Measurements from ENCODE around the gene ADAMTS7.
"Not testable (repeated sequence)": the region's sequence is repeated elsewhere in the genome, so short reads cannot be mapped to it uniquely, and the experiment has no call there.

Gene ADAMTS7

GRCh38 chr15:78828920-78829319 is 17.7 kb upstream of the ADAMTS7 start:
- no peak for DNase-seq (ENCODE audit: low read depth)

DNA sequence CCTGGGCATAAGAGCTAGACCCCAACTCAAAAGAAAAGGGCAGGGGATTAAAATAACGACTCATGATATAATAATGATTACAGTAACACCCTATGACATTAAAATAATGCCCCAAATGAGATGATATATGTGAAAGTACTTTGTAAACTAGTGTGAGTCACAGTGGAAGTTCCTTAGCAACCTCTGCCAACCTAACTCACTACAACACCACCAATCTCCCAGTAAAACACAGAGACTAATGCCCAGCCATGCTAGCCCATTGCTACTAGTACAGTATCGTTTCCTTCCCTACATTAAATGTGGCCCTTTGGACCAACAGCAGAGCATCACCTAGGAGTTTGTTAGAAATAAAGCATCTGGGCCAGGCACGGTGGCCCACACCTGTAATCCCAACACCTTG is 11.2 kb upstream of the ADAMTS7 start:
- no peak for DNase-seq (ENCODE audit: low read depth)

- no peak for DNase-seq (ENCODE audit: low read depth)
Measured at GRCh38 chr15:78811825-78812183, 540 bp upstream of the ADAMTS7 start.

- no peak for DNase-seq (ENCODE audit: low read depth)
Measured at GRCh38 chr15:78810362-78811123, 721 bp downstream of the ADAMTS7 start.

DNA sequence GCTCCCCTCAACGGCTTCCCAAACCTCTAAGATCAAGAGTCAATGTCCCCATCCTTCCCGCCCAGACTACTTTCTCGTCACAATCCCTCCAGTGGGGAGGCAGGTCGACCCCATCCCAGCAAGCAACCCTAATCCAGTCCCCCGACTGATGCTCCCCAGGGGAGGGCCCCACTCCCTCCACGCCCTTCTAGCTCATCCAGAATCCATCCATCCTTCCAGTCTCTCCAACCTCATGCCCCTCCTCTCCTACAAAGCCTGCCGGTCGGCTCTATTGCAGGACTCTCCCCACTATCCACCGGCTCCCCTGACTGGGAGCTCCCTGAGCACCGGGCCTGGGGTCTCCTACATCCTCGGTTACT is 1.3 kb downstream of the ADAMTS7 start:
- DNase-seq (ENCODE audit: low read depth) = no peak

DNA sequence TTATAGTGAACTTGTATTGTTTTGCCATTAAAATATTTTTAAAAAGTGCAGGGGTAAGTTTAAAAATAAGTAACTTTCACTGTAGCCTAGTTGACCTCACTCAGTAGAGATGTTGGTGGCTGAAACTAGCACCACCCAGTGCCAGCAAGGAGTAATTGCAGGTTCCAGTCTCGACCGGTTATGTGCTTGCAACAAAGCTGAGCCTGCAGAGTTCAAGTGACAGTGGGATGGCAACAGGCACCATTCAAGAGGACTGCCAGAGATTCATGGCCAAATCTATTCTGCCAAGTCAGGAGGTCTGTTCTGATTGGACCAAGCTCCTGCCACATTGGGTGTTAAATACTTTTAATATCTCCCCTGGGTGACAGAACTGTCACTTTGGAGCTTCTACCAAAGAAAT is 2.7 kb downstream of the ADAMTS7 start:
- no peak for DNase-seq (ENCODE audit: low read depth)

- no peak for DNase-seq (ENCODE audit: low read depth)
Measured at GRCh38 chr15:78807359-78807758, 3.9 kb downstream of the ADAMTS7 start.

DNA sequence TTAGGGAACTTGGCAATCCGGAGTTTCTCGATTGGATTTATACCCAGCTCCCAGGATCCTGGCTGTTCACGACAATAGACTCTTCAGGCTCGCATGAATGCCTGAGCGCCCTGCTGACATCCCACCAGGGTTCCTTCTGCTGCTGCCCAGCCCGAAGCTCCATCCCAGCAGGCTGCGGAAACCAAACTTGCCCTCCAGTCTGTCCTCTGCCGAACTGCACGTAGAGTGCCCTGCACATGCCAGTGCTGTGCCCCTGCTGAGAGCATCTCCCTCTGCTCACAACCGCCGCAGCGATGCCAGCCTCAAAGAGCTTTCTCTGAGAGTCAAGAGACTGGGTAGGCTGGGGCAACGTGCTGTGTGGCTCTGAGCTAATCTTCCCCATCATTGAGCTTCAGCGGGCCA is 6.9 kb downstream of the ADAMTS7 start:
- DNase-seq (ENCODE audit: low read depth) = no peak

- DNase-seq (ENCODE audit: low read depth) = no peak
Measured at GRCh38 chr15:78800806-78801205, 10.5 kb downstream of the ADAMTS7 start.

GRCh38 chr15:78800189-78800588 is 11.1 kb downstream of the ADAMTS7 start:
- no peak for DNase-seq (ENCODE audit: low read depth)

GRCh38 chr15:78799102-78799501 is 12.2 kb downstream of the ADAMTS7 start:
- DNase-seq (ENCODE audit: low read depth) = not testable (repeated sequence)

DNA sequence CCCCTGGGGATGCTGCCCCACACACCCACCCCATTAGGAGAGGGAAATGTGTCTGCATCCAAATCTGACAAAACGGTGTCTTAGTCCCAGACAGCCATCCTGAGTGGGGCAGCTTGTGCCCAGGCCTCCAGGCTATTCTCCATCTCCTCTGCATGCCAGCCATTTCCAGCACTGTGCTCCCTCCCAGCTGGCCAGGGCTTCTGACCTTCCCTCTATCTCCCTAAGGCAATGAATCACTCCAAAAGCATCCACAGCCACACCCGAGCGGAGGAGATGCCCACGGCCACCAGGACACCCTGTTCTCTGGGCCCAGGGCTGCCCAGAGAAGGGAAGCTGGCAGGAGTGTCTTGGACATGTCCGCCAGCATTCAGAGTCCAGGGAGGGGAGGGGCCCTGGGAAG is 12.9 kb downstream of the ADAMTS7 start:
- DNase-seq (ENCODE audit: low read depth) = not testable (repeated sequence)

DNA sequence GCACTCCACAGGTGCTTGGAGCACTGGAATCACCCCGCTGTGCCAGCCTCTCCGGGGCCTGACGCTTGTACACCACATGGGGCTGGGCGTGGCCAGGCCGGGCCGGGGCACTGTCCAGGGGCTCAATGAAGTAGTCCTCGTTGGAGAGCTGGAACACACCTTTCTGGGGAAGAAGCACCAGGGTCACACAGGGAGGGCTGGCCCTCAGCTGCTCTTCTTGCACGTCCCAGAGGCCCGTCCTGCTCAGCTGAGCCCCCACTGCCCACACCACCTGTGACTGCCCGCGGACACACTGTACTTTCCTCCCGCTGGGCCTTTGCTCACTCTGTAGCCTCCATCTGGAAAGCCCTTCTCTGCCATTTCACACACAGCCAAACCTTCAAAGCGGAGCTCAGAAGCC is 13.3 kb downstream of the ADAMTS7 start:
- no peak for DNase-seq (ENCODE audit: low read depth)

DNA sequence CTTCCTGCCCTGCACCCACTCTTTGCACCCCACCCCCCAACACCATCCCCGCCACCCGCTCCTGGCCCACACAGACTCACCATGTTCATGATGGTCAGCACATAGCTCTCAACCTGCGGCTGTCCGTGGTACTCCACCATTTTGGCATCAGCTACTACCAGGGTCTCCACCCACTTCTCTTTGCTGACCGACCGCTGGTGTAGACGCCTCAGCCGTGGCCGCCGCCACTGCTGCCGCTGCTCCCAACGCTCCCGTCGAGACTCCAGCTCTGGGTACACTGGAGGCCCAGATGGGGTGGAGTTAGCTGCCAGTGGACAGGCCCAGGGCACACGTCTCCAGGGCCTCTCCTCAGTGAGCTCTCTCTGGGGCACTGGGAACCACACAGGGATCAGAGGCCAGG is 14.8 kb downstream of the ADAMTS7 start:
- DNase-seq (ENCODE audit: low read depth) = no peak

- no peak for DNase-seq (ENCODE audit: low read depth)
Measured at GRCh38 chr15:78795043-78795442, 16.2 kb downstream of the ADAMTS7 start.

DNA sequence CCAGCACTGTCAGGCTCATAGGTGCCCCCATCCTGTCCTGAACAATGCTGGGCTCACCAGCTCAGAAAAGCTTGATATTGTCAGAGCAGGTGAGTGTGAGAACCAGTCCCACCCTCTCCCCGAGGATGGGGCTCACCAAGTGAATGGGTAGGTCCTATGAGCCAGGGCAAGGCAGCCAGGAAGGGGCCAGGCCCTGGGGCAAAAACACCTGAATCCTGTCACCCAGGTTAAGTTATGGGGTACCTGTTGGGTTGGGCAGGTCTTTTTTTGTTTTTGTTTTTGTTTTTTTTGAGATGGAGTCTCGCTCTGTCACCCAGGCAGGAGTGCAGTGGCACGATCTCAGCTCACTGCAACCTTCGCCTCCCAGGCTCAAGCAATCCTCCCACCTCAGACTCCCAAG is 16.8 kb downstream of the ADAMTS7 start:
- DNase-seq (ENCODE audit: low read depth) = not testable (repeated sequence)

GRCh38 chr15:78791357-78791756 is 19.9 kb downstream of the ADAMTS7 start:
- no peak for DNase-seq (ENCODE audit: low read depth)

GRCh38 chr15:78790027-78790426 is 21.2 kb downstream of the ADAMTS7 start:
- no peak for DNase-seq (ENCODE audit: low read depth)

DNA sequence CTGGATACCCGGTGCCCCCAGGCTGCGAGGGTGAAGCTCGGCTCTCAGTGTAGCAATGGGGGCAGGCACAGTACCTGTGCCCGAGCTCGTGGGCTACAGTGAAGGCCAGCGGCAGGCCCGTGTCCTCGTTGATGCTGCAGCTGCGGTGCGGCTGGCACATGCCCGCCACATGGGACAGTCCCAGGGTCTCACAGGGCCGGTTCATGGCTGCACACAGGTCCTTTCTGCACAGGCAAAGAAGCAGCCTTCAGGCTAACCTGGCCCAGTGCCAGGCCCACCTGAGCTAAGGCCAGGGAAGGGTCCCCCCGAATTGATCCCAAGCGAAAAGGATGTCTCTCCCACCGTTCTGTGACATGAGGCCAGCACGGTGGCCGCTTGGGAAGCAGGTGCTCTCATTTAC is 21.6 kb downstream of the ADAMTS7 start:
- no peak for DNase-seq (ENCODE audit: low read depth)

- DNase-seq (ENCODE audit: low read depth) = no peak
Measured at GRCh38 chr15:78788016-78788660, 23.1 kb downstream of the ADAMTS7 start.

- not testable (repeated sequence) for DNase-seq (ENCODE audit: low read depth)
Measured at GRCh38 chr15:78782402-78782801, 28.9 kb downstream of the ADAMTS7 start.

- DNase-seq (ENCODE audit: low read depth) = not testable (repeated sequence)
Measured at GRCh38 chr15:78781381-78781780, 29.9 kb downstream of the ADAMTS7 start.

GRCh38 chr15:78779975-78780374 is 31.3 kb downstream of the ADAMTS7 start:
- not testable (repeated sequence) for DNase-seq (ENCODE audit: low read depth)
